ENCODE results near the gene C4A.
"Not testable (repeated sequence)": the region's sequence is repeated elsewhere in the genome, so short reads cannot be mapped to it uniquely, and the experiment has no call there.

Gene C4A

GRCh38 chr6:32012941-32013617, 31.2 kb downstream of the C4A start:
- DNase-seq (ENCODE audit: low read depth in 1 of 2, low spot score in 1 of 2); H3K27ac ChIP-seq (replicated peaks); H3K4me3 ChIP-seq (replicated peaks; ENCODE audit: insufficient read depth, low read length); H3K27me3 ChIP-seq (ENCODE audit: insufficient read depth, poor library complexity, severe bottlenecking): not testable (repeated sequence)

- H3K4me3 ChIP-seq (replicated peaks; ENCODE audit: insufficient read depth, low read length); DNase-seq (ENCODE audit: low read depth in 1 of 2, low spot score in 1 of 2); H3K27me3 ChIP-seq (ENCODE audit: insufficient read depth, poor library complexity, severe bottlenecking); H3K27ac ChIP-seq (replicated peaks): not testable (repeated sequence)
Measured at GRCh38 chr6:32013738-32014137, 31.9 kb downstream of the C4A start.

- not testable (repeated sequence) for DNase-seq (ENCODE audit: low read depth in 1 of 2, low spot score in 1 of 2); H3K27ac ChIP-seq (replicated peaks); H3K27me3 ChIP-seq (ENCODE audit: insufficient read depth, poor library complexity, severe bottlenecking); H3K4me3 ChIP-seq (replicated peaks; ENCODE audit: insufficient read depth, low read length)
Measured at GRCh38 chr6:32014547-32014946, 32.7 kb downstream of the C4A start, which contains the start of gene C4B. Gene C4B, plus strand, starts transcription at chr6:32014795. Its CDS starts 51 bp downstream, at chr6:32014846.

GRCh38 chr6:32022100-32022499, 40.2 kb downstream of the C4A start:
- not testable (repeated sequence) for DNase-seq (ENCODE audit: low read depth in 1 of 2, low spot score in 1 of 2); H3K4me3 ChIP-seq (replicated peaks; ENCODE audit: insufficient read depth, low read length); H3K27me3 ChIP-seq (ENCODE audit: insufficient read depth, poor library complexity, severe bottlenecking); H3K27ac ChIP-seq (replicated peaks)

GRCh38 chr6:32028631-32029030, 46.8 kb downstream of the C4A start:
- not testable (repeated sequence) for H3K27me3 ChIP-seq (ENCODE audit: insufficient read depth, poor library complexity, severe bottlenecking); DNase-seq (ENCODE audit: low read depth in 1 of 2, low spot score in 1 of 2); H3K4me3 ChIP-seq (replicated peaks; ENCODE audit: insufficient read depth, low read length); H3K27ac ChIP-seq (replicated peaks)

GRCh38 chr6:32029553-32029952, 47.7 kb downstream of the C4A start:
- not testable (repeated sequence) for DNase-seq (ENCODE audit: low read depth in 1 of 2, low spot score in 1 of 2); H3K27ac ChIP-seq (replicated peaks); H3K27me3 ChIP-seq (ENCODE audit: insufficient read depth, poor library complexity, severe bottlenecking); H3K4me3 ChIP-seq (replicated peaks; ENCODE audit: insufficient read depth, low read length)

GRCh38 chr6:32035283-32036013, 53.6 kb downstream of the C4A start:
- not testable (repeated sequence) for H3K4me3 ChIP-seq (replicated peaks; ENCODE audit: insufficient read depth, low read length); H3K27me3 ChIP-seq (ENCODE audit: insufficient read depth, poor library complexity, severe bottlenecking); H3K27ac ChIP-seq (replicated peaks); DNase-seq (ENCODE audit: low read depth in 1 of 2, low spot score in 1 of 2)

GRCh38 chr6:32037136-32037535, 55.3 kb downstream of the C4A start:
- H3K27ac ChIP-seq (replicated peaks): not testable (repeated sequence)

GRCh38 chr6:32037598-32038524, 56.0 kb downstream of the C4A start, which contains the start of gene CYP21A2:
Gene CYP21A2, plus strand, starts transcription at chr6:32038415. Its CDS starts 8 bp downstream, at chr6:32038423.
- not testable (repeated sequence) for H3K27ac ChIP-seq (replicated peaks); H3K4me3 ChIP-seq (replicated peaks; ENCODE audit: insufficient read depth, low read length); DNase-seq (ENCODE audit: low read depth in 1 of 2, low spot score in 1 of 2); H3K27me3 ChIP-seq (ENCODE audit: insufficient read depth, poor library complexity, severe bottlenecking)

More at GRCh38 chr6:32037136-32037535, 55.3 kb downstream of the C4A start:
- not testable (repeated sequence) for H3K27me3 ChIP-seq (ENCODE audit: insufficient read depth, poor library complexity, severe bottlenecking); H3K4me3 ChIP-seq (replicated peaks; ENCODE audit: insufficient read depth, low read length); DNase-seq (ENCODE audit: low read depth in 1 of 2, low spot score in 1 of 2)

GRCh38 chr6:32038878-32039277, 57.0 kb downstream of the C4A start:
- not testable (repeated sequence) for H3K4me3 ChIP-seq (replicated peaks; ENCODE audit: insufficient read depth, low read length); DNase-seq (ENCODE audit: low read depth in 1 of 2, low spot score in 1 of 2); H3K27ac ChIP-seq (replicated peaks); H3K27me3 ChIP-seq (ENCODE audit: insufficient read depth, poor library complexity, severe bottlenecking)

- H3K4me3 ChIP-seq (replicated peaks; ENCODE audit: insufficient read depth, low read length); H3K27ac ChIP-seq (replicated peaks); H3K27me3 ChIP-seq (ENCODE audit: insufficient read depth, poor library complexity, severe bottlenecking); DNase-seq (ENCODE audit: low read depth in 1 of 2, low spot score in 1 of 2): not testable (repeated sequence)
Measured at GRCh38 chr6:32039321-32040274, 57.7 kb downstream of the C4A start.

GRCh38 chr6:32040299-32041049, 58.6 kb downstream of the C4A start:
- not testable (repeated sequence) for DNase-seq (ENCODE audit: low read depth in 1 of 2, low spot score in 1 of 2); H3K27ac ChIP-seq (replicated peaks); H3K27me3 ChIP-seq (ENCODE audit: insufficient read depth, poor library complexity, severe bottlenecking); H3K4me3 ChIP-seq (replicated peaks; ENCODE audit: insufficient read depth, low read length)

- not testable (repeated sequence) for H3K4me3 ChIP-seq (replicated peaks; ENCODE audit: insufficient read depth, low read length); H3K27ac ChIP-seq (replicated peaks); DNase-seq (ENCODE audit: low read depth in 1 of 2, low spot score in 1 of 2); H3K27me3 ChIP-seq (ENCODE audit: insufficient read depth, poor library complexity, severe bottlenecking)
Measured at GRCh38 chr6:32041050-32041321, 59.1 kb downstream of the C4A start.
